NCI-H226 (cell line): ENCODE data around the gene LRRC61.

Source experiments
- DNase-seq: peaks from one replicate; pipeline ENCODE4 v3.0.0-alpha.2; 2015

The LRRC61 gene

GRCh38 chr7:150371996-150372270 lies 48.8 kb downstream of the LRRC61 start:
- DNase-seq, result no peak

DNA sequence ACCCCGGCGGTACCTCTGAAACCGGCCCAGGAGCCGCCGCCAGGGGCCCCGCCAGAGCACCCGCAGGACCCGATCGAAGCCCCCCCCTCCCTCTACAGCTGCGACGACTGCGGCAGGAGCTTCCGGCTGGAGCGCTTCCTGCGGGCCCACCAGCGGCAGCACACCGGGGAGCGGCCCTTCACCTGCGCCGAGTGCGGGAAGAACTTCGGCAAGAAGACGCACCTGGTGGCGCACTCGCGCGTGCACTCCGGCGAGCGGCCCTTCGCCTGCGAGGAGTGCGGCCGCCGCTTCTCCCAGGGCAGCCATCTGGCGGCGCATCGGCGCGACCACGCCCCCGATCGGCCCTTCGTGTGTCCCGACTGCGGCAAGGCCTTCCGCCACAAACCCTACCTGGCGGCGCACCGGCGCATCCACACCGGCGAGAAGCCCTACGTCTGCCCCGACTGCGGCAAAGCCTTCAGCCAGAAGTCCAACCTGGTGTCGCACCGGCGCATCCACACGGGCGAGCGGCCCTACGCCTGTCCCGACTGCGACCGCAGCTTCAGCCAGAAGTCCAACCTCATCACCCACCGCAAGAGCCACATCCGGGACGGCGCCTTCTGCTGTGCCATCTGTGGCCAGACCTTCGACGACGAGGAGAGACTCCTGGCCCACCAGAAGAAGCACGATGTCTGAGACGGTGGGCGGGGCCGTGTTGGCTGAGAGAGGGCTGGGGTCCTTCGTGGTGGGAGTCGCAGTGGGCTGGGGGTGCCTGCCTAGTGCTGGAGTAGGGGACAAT lies 49.3 kb downstream of the LRRC61 start:
- no peak for DNase-seq

DNA sequence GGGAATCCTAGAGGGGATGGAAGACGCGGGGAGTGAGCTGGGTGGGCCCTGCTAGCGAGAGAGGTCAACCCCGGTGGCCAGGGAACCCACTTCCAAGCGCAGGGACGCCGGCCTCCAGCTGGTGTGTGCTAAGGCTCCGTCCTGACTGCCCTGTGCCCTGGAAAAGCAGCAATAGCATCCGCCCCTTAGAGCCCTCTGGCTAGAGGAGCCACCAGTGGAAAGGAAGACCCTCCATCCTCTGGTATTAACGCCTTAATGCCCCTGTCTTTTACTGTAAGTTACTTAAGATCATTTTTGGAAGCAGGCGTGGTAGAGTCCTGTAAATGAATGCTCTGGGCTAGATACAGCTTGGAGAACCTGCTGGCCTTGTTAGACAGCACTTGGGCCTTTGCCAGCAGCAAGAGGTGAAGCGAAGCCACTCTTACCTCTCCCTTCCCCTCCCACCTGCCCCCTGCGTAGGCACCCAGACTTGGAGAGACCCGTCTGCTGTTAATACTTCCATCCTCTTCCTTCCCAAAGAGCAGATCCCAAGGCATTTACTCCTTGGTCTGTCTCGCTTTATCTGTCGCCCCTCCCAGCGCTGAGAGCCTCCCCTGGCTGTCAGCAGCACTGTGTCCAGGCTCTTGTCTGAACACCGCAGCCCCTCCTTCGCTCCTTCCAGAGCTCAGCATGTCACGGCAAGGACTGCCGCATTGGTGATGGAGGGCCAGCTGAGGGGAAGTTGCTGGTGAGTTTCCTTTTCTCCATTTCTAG lies 50.1 kb downstream of the LRRC61 start:
- no peak for DNase-seq

- DNase-seq, result no peak
These were observed 50.9 kb downstream of the LRRC61 start for GRCh38 chr7:150374026-150374425.

DNA sequence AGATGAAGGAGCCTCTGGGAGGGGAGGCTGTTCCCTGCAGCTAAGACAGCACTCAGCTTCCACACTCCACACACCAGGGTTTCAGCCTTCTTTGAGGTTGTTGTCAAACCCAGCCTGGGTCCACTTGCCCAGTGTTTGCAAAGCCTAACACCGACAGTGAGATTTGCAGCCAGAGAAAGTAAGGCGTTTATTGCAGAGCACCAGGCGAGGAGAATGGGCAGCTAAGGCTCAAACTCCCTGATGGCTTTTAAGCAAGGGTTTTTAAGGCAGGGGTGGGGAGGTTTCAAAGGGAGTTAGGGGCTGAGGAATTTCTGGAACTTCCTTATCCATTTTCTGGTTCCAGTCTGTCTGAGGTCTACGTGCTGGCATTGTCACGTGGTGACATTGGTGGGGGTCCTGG lies 51.3 kb downstream of the LRRC61 start:
- no peak for DNase-seq

GRCh38 chr7:150375662-150376521 lies 52.7 kb downstream of the LRRC61 start:
- DNase-seq, result no peak

- DNase-seq, result no peak
These were observed 53.4 kb downstream of the LRRC61 start for GRCh38 chr7:150376560-150376959.

DNA sequence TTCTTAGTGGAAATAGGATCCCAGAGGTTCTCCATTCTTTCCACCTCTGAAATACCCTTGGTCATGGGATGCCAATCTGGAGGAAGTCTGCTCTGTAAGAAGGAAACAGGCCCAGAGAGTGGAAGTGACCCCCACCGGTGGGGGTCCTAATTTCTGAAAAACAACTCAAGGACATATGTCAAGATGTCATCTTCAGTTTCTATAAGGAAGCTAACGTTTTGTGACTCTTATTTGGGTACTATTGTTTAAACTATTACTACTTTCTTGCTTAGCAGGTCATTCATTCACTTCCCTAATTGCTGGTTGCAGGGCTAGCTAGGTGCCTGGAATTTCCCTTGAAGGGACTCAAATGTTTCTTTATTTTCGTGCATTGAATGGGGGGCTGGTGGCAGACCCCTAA lies 54.0 kb downstream of the LRRC61 start:
- DNase-seq, result no peak

- DNase-seq, result no peak
These were observed 54.5 kb downstream of the LRRC61 start for GRCh38 chr7:150377635-150378034.

DNA sequence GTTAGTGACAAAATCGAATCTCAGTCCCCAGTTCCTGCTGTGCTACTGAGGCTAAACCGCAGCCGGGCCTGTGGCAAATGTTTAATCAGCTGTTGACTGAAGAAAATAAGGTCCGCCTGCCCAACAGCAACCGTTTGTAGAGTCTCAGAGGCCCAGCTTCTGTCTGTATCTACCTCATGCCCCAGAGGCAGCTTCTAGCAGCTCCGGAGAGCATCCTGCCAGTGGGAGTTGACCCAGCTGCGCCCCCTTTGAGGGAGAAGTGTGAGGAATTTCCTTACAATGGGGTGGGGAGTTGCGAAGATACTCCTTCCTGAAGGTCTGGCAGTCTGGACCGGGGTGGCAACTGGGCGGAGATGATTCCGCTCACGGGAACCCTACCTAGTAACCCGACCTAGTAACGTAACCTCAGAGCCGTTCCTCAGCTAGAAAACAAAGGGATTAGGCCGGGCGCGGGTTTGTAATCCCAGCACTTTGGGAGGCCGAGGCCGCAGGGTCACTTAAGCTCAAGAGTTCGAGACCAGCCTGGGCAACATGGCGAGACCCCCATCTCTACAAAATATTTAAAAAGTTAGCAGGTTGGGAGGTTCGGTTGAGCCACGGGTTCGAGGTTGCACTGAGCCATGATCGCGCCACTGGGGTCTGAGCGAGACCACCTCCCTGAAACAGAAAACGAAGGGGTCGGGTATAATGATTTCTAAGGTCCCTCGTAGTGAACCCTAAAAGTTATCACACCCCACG lies 55.1 kb downstream of the LRRC61 start:
- peak; percentile 90 for DNase-seq

- DNase-seq, result peak; percentile 97
These were observed 55.8 kb downstream of the LRRC61 start, which contains the start of gene ZNF775 for GRCh38 chr7:150378853-150379440. Gene ZNF775 (plus strand): TSS chr7:150379330. CDS start chr7:150388471, 9,141 bp downstream.

DNA sequence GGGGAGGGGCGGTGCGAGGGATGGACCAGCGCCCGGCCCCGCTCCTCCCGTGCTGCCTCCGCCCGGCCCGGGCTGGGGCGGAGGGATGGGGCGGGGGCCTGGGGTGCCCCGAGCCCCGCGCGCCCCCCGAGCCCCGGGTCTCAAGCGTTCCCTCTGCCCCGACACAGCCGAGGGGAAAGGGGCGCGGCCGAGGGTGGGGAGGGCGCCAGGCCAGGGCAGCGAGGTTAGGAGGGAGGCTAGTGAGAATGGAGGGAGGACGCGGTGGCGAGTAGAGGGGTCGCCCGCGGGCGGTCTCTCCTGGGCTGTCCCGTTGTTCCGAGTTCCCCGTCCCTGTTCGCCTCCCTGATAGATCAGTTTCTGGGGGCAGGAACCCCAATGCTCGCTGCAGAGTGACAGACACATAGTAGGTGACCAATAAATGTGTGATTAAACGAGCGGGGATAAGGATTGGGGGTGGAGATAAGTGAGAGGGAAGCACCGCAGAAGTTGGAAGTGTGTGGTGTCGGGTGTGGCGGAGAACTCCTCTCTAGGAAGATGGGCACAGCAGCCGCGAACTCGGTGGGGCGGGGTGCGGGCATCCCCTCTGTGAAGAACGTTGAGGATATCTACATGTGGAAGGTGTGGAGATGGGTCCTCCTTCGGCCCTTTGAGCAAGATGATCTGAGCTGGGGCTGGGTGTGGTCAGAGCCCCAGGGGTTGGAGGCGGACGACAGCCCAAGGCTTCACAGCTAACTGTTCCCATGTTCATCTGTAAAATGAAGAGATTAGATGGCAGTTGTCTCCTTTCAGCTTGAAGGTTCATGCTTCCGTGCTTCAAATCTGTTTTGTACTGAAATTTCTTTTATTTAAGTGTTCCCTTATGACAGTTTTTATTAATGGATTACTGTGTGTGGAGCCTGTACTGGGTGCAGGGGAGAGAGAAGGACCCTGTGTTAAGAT lies 56.6 kb downstream of the LRRC61 start:
- no peak for DNase-seq

- no peak for DNase-seq
These were observed 57.3 kb downstream of the LRRC61 start for GRCh38 chr7:150380463-150380862.

GRCh38 chr7:150381096-150381495 lies 57.9 kb downstream of the LRRC61 start:
- DNase-seq, result no peak

- no peak for DNase-seq
These were observed 58.6 kb downstream of the LRRC61 start for GRCh38 chr7:150381785-150382122.

DNA sequence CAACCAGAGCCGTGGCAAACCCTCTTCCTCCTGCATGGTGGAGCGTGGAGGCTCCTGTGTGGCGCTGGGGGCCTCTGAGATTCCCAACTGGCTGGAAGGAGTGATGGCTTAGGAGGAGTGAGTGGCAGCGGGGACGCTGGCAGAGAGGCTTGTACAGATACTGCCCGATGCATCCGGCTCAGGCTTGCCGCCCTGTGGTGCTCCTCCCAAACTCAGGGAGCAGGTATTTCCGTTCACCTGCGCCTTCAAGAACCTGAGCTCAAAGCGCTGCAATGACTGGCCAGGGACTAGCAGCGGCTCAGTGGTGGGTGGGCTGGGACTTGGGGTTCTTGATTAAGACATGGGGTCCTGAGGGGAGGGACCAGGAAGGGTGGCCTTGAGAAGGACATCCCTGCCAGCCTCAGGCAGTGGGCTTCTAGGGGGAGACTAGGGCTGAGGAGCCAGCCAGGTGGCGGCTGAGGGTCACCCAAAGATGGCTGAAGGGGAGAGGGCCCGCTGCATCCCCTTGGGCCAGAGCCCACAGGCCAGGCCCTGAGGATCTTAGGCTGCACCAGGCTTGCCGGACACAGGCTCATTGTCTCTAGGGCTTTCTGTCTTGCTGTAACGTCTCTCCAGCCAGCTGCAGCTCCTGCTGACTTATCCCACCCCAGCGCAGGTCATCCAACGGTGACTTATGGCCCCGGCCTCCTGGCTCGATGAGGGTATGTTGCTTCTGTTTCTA lies 59.1 kb downstream of the LRRC61 start:
- no peak for DNase-seq

DNA sequence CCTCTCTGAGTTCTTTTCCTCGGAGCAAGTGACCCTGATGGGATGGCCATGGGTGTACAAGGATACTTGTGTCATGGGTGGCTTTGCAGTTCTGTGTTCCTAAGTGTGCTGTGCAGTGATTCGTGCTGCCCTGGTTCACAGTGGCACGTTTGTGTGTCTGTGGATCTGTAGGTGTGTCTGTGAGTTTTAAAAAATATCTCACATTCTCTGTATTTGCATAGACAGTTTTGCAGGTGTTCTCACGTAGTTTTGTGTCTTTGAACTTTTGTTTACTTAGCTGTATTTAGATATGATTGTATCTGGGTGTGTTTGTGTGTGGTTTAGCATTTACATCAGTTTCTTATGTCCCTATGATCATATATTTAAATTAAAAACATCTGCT lies 59.7 kb downstream of the LRRC61 start:
- no peak for DNase-seq

DNA sequence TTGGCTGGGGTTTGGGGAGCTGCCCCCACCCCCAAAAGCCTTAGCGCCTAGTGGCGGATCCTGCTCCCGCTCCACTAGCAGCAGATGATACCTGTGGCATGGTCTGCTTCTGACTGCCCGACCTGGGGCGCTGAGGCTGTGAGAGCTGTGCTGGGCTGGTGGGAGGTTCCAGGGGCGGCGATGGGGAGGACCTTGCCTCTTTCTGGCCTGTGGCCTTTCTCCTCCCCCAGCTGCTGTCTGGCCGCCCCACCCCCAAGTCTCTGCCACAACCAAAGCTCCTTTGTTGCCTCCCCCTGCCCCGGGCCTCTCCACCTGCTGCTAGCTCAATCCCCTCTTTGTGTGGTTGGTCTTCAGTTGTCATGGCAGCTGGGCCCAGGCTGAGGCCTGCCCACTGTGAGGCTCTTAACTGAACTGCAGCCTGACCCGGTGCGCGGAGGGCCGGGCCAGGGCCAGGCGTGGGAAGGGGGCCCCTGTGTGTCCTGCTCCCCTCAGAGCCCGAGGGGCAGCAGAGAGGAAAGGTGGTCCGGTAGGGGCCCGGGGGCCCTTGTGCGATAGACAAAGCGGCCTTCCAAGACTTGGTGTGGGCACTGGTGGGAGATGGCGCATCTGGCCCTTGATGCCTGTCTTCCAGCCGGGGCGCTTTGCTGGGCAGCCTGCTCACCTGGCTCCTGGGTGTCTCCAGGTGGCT lies 60.7 kb downstream of the LRRC61 start:
- no peak for DNase-seq

GRCh38 chr7:150384406-150385301 lies 61.5 kb downstream of the LRRC61 start:
- DNase-seq, result no peak
